GM18499 (cell line): ENCODE results near the gene POLE.

ENCODE experiments used
- ATAC-seq: cut with Tn5 transposase; IDR thresholded peaks from one replicate; pipeline ENCODE4 v1.9.1; 2021; ENCODE audit warnings: moderate number of reproducible peaks; ENCODE audit not compliant: insufficient read depth, unreplicated experiment

Gene POLE

DNA sequence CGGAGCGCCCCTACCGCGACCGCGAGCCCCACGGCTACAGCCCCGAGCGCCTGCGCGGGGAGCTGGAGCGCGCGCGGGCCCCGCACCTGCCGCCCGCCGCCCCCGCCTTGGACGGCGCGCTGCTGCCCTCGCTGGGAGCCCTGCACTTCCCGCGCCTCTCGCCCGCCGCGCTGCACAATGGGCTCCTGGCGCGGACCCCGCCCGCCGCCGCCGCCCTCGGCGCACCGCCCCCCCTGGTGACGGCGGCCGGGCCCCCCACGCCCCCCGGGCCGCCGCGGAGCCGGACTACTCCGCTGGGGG lies 103.8 kb downstream of the POLE start:
- ATAC-seq = no peak

GRCh38 chr12:132582582-132583410 lies 104.3 kb downstream of the POLE start:
- ATAC-seq = no peak

DNA sequence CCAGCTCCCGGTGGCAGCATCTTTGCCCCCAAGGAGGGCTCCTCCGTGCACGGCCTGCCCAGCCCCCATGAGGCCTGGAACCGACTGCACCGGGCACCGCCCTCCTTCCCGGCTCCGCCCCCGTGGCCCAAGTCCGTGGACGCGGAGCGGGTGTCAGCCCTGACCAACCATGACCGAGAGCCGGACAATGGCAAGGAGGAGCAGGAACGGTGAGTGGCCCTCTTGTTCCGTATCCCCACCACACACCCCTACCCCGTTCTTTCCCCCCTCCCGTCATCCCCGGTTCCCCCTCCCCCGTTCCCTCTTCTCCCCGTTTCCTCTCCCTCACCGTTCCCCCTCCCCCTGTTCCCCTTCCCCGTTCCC lies 105.1 kb downstream of the POLE start:
- ATAC-seq = no peak

- no peak for ATAC-seq
These were observed 105.6 kb downstream of the POLE start for GRCh38 chr12:132581348-132582057.

- no peak for ATAC-seq
These were observed 106.3 kb downstream of the POLE start for GRCh38 chr12:132580701-132581292.

- ATAC-seq = no peak
These were observed 107.4 kb downstream of the POLE start for GRCh38 chr12:132579744-132580143.

DNA sequence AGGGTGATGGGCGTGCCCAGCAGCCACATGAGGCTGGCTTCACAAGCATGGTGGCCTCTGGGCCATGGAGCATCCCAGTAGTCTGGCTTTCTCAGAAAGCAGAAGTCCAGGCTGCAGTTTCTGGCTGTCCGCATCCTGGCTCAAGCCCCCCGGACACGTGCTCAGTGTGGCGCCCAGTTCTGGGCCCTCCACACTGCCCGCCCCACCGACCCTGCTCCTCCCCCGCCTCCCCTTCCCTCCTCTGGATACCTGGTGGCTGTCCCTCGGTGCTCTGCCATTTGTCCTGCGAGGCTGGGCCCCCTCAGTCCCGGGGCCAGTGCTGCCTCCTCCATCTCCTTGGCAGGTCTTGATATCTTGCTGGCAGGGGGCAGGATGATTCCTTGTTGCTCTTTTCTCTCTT lies 108.3 kb downstream of the POLE start:
- no peak for ATAC-seq

DNA sequence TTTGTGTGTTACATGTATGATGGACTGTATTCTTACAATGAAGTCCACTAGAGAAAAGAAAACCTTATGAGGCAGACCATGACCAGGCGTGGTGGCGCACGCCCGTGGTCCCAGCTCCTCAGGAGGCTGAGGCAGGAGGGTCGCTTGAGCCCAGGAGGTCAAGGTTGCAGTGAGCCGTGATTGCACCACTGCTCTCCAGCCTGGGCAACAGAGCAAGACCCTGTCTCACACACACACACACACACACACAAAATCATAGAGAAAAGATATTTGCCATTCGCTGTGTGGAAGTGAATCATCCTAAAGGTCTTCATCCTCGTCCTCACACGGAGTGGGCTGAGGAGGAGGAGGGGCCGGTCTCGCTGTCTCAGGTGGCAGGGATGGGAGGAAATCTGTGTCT lies 109.0 kb downstream of the POLE start:
- no peak for ATAC-seq

DNA sequence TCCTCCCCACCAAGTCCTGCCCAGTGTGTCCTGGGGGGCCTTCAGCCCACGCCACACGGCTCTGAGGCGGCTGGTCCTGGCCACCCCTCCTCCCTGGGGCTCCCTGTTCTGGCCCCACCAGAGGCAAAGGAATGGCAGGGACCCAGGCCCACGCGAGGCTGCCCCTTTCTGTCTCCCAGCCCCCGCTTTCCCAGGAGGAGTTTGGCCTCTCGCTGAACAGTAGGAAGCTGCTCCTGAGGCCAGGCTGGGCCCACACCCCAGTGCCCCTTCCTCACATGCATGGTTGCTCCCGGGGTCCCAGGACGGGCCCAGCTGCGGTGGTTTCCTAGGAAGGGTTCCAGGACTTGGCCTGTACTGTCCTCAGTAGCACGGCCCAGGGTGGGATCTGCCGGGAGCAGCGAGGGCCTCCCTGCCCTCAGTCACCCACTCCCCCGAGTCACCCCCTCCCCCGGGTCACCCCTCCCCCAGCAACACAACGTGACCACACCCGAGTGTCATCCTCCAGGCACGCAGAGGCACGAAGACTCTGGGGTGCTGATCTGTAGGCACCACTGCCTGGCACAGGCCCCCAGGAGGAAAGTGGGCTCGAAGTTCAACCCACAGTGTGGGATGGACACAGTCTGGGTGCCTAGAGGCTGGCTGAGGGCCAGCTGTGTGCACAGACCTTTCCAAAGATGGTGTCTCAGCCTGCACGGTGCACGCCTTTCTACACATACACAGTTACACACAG lies 109.8 kb downstream of the POLE start:
- ATAC-seq = no peak

DNA sequence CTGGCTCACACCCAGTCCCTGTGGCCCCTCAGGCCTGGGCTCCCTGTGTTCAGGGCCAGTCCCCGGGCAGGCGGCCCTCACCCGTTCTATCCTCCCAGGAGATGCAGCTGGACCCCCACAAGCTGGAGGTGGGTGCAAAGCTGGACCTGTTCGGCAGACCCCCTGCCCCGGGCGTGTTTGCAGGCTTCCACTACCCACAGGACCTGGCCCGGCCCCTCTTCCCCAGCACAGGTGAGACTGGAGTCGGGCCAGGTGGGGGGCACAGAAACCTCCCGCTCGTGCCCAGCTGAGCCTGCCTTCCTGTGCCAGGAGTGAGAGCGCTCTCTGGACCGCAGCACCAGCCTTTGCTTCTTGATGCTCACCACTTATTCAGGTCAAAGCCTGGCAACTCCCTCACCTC lies 110.4 kb downstream of the POLE start:
- ATAC-seq = no peak

- ATAC-seq = no peak
These were observed 111.5 kb downstream of the POLE start for GRCh38 chr12:132575661-132576060.

GRCh38 chr12:132574271-132574996 lies 112.7 kb downstream of the POLE start:
- no peak for ATAC-seq
